ENCODE data around the gene RPS15.

The RPS15 gene

GRCh38 chr19:1430246-1430645 lies 8.0 kb upstream of the RPS15 start:
- Histone ChIP-seq H3F3A (ENCODE audit: control insufficient read depth, insufficient read depth) (no peaks in the 10 kb centered on the region), H3K27ac (ENCODE audit: low read depth, low read length) (no peak overlapping the region), H3K4me1 (ENCODE audit: control insufficient read depth, low read length) (no peaks in the 10 kb centered on the region), H4K20me1 (ENCODE audit: control insufficient read depth, insufficient read depth, low read depth, low read length) (no peaks in the 10 kb centered on the region), H3K9me3 (ENCODE audit: control insufficient read depth, insufficient read depth, low read length) (no peaks in the 10 kb centered on the region), H3K27me3 (ENCODE audit: control insufficient read depth, low read length) (no peaks in the 10 kb centered on the region), H3K9me2 (replicated peaks; ENCODE audit: control insufficient read depth, low read length) (no peaks in the 10 kb centered on the region), H3K4me3 (ENCODE audit: low read length) (no peak overlapping the region), H3K4me2 (ENCODE audit: low read length) (no peak overlapping the region), H3K79me2 (ENCODE audit: control insufficient read depth, low read length) (peaks cover 21% of the 10 kb centered on the region), H3K36me3 (ENCODE audit: control insufficient read depth, low read length) (peaks cover 86% of the 10 kb centered on the region)
- TF ChIP-seq CTCF (IDR thresholded peaks at IDR 0.05; ENCODE audit: low read depth, low read length, poor library complexity, severe bottlenecking) (no peak), EZH2phosphoT487 (IDR thresholded peaks at IDR 0.05; ENCODE audit: borderline replicate concordance, low read length) (no peak)

DNA sequence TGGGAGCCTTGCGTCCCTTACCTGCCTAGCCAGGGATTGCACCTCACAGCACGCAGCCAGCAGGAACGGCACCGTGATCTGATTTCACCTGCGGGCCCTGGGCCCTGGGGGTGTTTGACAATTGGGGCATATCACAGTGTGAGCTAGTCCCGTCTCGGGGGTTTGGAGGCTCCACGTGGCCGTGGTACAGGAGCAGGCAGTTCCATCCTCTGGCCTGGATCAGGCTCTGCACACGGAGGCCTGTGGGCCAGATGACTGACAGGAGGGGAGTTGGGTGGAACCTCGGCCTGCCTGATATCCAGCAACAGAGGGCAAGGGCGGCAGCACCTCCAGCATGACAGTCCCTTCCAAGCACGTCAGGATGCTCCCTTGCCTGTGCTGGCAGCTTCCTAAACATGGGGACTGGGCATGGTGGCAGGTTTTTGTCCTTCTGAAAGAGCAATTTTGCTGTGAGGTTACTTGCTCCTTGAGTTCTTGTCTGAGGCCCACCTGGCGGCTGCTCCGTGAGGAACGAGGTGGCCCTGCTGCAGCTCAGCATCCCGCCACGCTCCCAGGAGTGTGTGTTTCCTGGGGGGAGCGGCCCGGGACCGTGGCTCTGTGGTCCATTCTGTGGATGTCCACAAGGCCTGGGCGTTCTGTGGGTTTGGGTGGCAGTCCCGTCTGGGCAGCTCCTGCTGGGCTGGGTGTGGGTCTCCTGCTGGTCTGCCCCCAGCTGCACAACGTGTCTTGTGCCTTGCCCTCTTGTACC lies 6.3 kb upstream of the RPS15 start:
- no peaks in the 10 kb centered on the region for H3K27me3 ChIP-seq (ENCODE audit: control insufficient read depth, low read length)
- H3K36me3 ChIP-seq (ENCODE audit: control insufficient read depth, low read length), result peaks cover 72% of the 10 kb centered on the region
- H3K4me3 ChIP-seq (ENCODE audit: low read length), result no peak overlapping the region
- H3K4me1 ChIP-seq (ENCODE audit: control insufficient read depth, low read length), result peaks cover 2% of the 10 kb centered on the region; the same call in 1 of the 2 replicates
- H3F3A ChIP-seq (ENCODE audit: control insufficient read depth, insufficient read depth), result peaks cover 6% of the 10 kb centered on the region; the same call in 1 of the 2 replicates
- TF ChIP-seq EZH2phosphoT487 (IDR thresholded peaks at IDR 0.05; ENCODE audit: borderline replicate concordance, low read length) (no peak), CTCF (IDR thresholded peaks at IDR 0.05; ENCODE audit: low read depth, low read length, poor library complexity, severe bottlenecking) (no peak)
- H3K79me2 ChIP-seq (ENCODE audit: control insufficient read depth, low read length), result peaks cover 9% of the 10 kb centered on the region
- no peaks in the 10 kb centered on the region for H3K9me3 ChIP-seq (ENCODE audit: control insufficient read depth, insufficient read depth, low read length)
- no peak overlapping the region for H3K27ac ChIP-seq (ENCODE audit: low read depth, low read length)
- no peaks in the 10 kb centered on the region for H3K9me2 ChIP-seq (replicated peaks; ENCODE audit: control insufficient read depth, low read length)
- H3K4me2 ChIP-seq (ENCODE audit: low read length), result no peak overlapping the region
- no peaks in the 10 kb centered on the region for H4K20me1 ChIP-seq (ENCODE audit: control insufficient read depth, insufficient read depth, low read depth, low read length)

GRCh38 chr19:1432507-1432887 lies 5.7 kb upstream of the RPS15 start:
- Histone ChIP-seq H3K9me2 (replicated peaks; ENCODE audit: control insufficient read depth, low read length) (no peaks in the 10 kb centered on the region), H3K4me3 (ENCODE audit: low read length) (no peak overlapping the region), H3K9me3 (ENCODE audit: control insufficient read depth, insufficient read depth, low read length) (no peaks in the 10 kb centered on the region), H3K27ac (ENCODE audit: low read depth, low read length) (no peak overlapping the region), H3K36me3 (ENCODE audit: control insufficient read depth, low read length) (peaks cover 67% of the 10 kb centered on the region), H3K4me2 (ENCODE audit: low read length) (no peak overlapping the region), H3K27me3 (ENCODE audit: control insufficient read depth, low read length) (no peaks in the 10 kb centered on the region), H3F3A (ENCODE audit: control insufficient read depth, insufficient read depth) (peaks cover 9% of the 10 kb centered on the region), H3K4me1 (ENCODE audit: control insufficient read depth, low read length) (peaks cover 7% of the 10 kb centered on the region), H4K20me1 (ENCODE audit: control insufficient read depth, insufficient read depth, low read depth, low read length) (no peaks in the 10 kb centered on the region), H3K79me2 (ENCODE audit: control insufficient read depth, low read length) (peaks cover 5% of the 10 kb centered on the region; the same call in 1 of the 2 replicates)
- TF ChIP-seq EZH2phosphoT487 (IDR thresholded peaks at IDR 0.05; ENCODE audit: borderline replicate concordance, low read length) (no peak), CTCF (IDR thresholded peaks at IDR 0.05; ENCODE audit: low read depth, low read length, poor library complexity, severe bottlenecking) (no peak)

All from DOHH2 (cell line).